Kidney capillary endothelial cell (primary cell): ENCODE results near the gene IQUB.
"Not testable (repeated sequence)": the region's sequence is repeated elsewhere in the genome, so short reads cannot be mapped to it uniquely, and the experiment has no call there.

Experiments
- DNase-seq: peaks from one replicate; pipeline ENCODE4 v3.0.0-alpha.2; 2018; ENCODE audit warnings: low spot score

The IQUB gene

DNA sequence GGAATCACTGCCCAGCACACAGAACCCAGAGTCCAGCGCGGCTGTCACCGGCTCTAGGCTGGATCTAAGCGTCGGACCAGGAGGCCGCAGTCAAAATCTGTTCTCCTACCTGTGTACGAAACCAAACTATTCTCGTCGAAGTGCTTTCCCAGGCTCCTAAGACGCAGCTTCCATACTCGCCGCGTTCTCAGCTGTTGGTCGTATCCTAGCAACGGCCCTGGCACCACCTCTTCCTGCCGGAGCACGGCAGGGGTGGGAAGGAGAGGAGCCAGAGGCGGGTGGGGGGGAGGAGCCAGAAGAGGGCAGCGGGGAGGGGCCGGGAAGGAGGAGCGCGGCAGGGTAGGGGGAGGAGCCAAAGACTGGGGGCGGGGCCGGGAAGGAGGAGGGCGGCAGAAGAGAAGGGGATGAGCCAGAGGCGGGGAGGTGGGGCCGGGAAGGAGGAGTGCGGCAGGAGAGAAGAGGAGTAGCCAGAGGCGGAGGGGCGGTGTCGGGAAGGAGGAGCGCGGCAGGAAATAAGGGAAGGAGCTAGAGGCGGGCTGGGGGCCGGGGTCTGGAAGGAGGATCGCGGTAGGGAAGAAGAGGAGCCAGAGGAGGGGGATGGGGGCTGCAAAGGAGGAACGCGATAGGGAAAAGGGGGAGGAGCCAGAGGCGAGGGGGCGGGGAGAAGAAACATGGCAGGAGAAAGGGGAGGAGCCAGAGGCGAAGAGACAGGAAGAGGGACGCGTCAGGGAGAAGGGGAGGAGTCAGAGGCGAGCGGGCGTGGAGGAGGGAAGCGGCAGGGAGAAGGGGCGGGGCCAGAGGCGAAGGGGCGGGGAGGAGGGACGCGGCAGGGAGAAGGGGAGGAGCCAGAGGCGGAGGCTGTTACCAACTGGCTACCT lies at the start of gene IQUB:
TSS of gene IQUB (minus strand) at position 213 of the 878 bp plus-strand sequence. CDS start 22,255 bp downstream, outside the sequence.
- peak; percentile 95 for DNase-seq

DNA sequence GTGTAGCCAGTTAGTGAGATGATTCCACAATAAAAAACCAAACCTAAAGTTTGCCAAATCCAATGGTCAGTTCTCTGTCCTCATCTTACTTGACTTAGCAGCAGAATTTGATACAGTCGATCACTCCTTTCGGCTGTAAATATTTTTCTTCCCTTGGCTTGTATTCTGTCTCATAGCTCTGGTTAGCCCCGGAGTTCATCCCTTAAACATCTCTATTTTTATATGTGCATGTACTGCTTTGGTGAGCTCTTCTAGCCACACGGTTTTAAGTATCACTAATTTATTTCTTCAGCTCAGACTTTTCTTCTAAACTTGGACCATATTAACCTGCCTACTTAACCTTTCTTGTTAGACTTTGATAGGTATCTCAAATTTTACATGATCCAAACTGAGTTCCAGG lies 49.4 kb upstream of the IQUB start:
- DNase-seq = no peak

DNA sequence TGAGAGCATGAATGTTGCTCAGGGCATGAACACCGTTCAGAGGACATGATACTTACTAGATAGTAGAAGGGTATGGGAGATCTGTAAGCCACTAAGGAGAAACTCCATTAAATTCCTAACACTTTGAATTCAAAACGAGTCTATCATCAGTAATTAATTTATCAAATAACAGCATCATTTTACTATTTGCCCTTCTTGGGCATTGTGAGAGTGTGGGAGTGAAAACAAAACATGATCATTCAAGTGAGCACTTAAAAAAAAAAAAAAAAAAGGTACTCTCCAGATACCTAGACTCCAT lies 46.7 kb upstream of the IQUB start:
- no peak for DNase-seq

DNA sequence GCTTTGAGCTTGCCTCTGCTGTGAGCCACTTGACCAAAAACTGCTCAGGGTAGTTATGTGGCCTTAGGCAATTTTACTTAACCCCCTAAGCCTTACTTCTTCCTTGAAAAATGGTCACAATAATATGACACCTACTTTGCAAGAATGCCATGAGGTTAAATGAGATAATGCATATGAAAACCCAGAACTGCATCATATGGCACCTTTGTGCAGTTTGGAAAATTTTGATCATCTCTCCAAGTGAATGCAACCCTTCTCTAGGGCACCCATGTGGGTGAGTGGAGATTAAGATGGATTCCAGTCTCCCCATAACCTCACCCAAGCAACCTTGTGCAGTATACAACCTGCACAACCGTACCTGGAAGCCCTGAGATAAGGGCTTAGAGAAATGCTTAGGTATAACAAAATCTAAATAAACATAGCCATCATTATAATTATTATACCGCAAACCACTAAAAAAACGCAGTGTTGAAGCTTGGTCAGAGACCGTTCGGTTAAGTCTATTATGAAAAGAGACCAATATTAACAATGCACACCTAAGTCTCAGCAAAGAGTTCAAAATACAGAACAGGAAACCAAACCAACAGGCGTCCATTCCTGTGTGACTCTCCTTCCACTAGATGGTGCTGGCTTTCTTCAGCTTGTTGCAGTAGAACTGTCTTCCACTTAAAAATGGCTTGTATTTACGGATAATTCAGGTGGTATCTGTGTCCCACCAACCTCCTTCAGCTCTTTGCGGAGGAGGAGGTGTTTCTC lies 46.2 kb upstream of the IQUB start:
- peak; percentile 52 for DNase-seq

GRCh38 chr7:123579416-123579815 lies 45.0 kb upstream of the IQUB start:
- no peak for DNase-seq

GRCh38 chr7:123573896-123574467 lies 39.6 kb upstream of the IQUB start:
- no peak for DNase-seq

GRCh38 chr7:123573341-123573740 lies 38.9 kb upstream of the IQUB start:
- no peak for DNase-seq

DNA sequence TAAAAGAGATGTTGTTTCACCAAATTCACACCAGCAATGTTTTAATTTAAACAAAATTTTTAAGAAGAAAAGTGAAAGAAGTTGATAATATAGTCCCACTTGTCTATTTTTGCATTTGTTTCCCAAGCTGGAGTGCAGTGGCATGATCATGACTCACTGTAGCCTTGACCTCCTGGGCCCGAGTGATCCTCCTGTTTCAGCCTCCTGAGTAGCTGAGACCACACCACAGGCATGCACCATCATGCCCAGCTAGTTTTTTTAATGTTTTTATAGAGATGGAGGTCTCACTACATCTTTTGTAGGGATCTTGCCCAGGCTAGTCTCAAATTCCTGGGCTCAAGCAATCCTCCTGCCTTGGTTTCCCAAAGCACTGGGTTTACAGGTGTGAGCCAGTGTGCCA lies 37.3 kb upstream of the IQUB start:
- no peak for DNase-seq

DNA sequence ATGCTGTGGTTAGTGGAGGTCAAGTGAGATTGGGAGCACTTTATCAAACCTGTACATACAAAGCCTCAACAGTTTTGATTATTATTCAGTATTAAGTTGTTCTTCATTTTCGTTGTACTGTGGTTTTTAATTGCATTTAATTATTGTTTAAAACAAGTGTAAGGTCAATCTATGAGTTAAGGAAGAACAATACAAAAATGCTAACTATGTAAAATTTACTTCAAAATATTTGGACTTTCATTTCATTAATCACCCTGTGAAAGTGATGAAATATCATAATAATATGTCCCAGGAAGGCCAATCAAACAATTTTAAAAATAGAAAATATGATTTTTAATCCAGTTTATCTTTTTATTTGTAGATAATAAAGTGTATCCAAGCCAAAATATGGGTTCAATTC lies 36.8 kb upstream of the IQUB start:
- no peak for DNase-seq

DNA sequence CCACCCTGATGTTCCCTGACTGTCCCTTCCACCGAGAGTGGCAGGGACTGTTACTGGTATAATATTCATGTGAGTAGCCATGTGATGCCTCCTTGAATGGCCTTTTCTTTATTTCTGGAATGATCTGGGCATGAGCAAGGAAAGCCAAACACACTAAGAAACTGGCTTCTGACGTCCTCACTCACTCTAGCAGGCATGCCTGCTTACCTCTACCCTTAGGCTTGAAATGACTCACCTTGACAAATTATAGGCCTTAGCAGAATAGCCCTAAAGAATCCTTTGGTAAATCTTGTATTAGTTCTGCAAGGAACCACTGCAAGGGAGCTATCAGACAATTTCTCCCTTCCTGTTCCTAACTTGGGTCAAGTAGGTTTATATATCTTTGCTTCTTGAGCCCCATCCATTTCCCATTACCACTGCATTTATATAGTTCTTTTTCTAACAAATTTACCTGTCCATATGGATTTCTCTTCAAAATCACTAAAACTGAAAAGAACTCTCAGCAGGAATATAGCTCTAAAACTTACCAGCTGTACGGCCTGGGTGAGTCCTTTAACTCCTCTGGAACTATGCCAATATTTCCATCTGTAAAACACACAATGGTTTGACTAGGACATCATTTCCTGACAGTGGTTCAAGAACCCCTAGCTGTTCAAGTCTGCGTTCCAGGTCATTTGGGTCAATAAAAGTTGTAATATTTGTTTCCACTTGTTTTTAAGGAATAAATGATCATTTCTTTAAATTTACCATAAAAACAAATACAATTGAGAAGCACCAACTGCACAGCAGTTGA lies 36.2 kb upstream of the IQUB start:
- DNase-seq = peak; percentile 79

- no peak for DNase-seq
These were observed 35.1 kb upstream of the IQUB start for GRCh38 chr7:123569352-123570010.

DNA sequence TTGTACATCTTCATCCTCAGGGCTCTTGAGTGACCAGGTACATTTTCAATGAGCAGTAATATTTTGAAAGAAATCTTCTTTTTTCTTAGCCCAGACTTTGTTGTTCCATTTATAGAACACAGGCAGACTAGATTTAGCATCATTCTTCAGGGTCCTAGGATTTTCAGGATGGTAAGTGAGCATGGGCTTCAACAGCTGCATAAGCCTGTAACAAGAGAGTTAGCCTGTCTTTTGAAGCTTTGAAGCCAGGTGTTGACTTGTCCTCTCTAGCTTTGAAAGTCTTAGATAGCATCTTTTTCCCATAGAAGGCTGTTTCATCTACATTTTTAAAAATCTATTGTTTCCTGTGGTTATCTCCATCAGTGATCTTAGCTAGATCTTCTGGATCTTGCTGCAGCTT lies 27.7 kb upstream of the IQUB start:
- DNase-seq = no peak

DNA sequence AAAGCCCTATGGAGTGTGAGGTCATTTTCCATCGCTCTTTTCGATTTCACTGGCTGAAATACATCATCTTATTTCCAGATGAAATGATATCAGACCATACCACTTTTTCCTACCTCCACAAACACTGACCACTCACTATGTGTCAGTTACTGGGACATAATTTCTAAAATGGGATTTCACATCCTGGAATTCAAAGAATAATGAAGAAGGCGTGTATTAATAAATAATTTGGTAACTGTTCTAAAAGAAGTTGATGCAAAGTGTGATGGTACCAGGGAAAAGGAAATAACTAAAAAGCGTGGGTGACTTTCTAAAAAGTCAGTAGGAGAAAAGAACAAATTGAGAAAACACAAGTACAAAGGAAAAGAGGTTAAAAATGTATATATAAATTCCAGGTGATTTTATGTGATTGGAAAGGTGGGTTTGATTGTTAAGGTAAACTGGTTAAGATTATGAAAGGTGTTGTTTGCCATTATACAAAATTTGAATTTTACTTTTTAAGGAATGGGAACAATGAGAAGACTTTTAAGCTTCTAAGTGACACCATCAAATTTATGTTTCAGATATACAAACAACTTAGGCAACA lies 24.0 kb upstream of the IQUB start:
- DNase-seq = no peak

DNA sequence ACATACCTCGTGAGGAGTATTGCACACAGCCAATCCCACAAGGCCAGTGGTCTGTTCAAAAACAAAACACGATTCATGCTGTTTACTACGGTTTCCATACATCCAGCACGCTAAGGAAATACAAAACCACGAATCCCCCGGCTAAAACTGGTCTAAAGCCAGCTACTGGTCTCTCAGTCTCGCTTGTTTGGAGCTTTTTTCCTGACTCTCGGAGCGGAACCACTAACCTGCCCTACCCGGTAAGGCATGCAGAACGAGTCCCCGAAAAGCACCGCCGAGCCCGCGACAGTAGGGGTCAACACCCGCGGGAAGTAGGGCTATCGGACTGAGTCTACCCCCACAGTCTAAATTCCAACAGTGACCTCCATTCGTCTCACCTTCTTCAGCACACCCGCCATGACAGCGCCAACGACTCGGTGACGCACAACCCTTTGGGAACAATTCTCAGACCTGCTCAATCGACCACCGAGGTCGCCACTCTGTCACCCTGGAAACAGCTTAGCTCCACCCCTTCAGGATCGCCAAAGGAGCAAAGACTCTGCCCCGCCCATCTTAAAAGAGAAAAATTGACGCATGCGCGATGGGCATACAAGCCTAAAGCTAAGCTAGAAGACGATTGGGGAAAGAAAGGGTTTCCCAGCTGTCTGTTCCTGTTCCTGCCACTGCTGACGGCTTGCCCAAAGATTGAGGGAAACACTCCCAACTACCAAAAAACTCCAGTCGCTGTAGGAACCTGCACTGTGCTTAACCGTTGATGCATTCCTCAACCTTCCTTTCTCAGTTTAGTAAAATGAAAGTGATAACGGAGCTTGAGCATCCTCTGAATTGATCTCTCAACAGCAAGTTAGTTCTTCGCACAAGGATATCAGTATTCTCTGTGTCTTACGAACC lies 23.2 kb upstream of the IQUB start, which contains the start of gene NDUFA5:
TSS of gene NDUFA5 (minus strand) at position 421 of the 891 bp plus-strand sequence. CDS start at position 398, 23 bp downstream.
- DNase-seq = peak; percentile 99

- DNase-seq = no peak
These were observed 22.6 kb upstream of the IQUB start for GRCh38 chr7:123557016-123557397.

- no peak for DNase-seq
These were observed 21.1 kb upstream of the IQUB start for GRCh38 chr7:123555484-123555883.

DNA sequence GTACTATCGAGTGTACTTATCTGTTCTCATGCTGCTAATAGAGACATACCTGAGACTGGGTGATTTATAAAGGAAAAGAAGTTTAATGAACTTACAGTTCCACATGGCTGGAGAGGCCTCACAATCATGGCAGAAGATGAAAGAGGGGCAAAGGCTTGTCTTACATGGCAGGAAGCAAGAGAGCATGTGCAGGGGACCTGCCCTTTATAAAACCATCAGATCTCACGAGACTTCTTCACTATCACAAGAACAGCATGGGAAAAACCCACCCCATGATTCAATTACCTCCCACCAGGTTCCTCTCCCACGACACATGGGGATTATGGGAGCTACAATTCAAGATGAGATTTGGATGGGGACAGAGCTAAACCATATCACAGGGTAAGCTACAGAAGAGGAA lies 18.8 kb upstream of the IQUB start:
- DNase-seq = no peak

- DNase-seq = no peak
These were observed 18.2 kb upstream of the IQUB start for GRCh38 chr7:123552641-123553040.

DNA sequence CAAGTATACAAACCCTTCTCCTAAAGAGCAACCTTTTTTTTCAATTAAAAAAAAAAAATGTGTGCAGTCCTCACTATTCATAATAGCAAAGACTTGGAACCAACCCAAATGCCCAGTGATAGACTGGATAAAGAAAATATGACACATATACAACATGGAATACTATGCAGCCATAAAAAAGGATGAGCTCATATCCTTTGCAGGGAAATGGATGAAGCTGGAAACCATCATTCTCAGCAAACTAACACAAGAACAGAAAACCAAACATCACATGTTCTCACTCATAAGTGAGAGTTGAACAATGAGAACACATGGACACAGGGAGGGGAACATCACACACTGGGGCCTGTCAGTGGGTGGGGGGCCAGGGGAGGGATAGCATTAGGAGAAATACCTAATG lies 17.7 kb upstream of the IQUB start:
- DNase-seq = not testable (repeated sequence)

- DNase-seq = no peak
These were observed 14.0 kb upstream of the IQUB start for GRCh38 chr7:123548406-123548805.
